Parathyroid adenoma (tissue), 2 donors: ENCODE results near the gene TEP1.

ENCODE experiments used
- H2AFZ ChIP-seq: fragments of 300-600 bp; sonication (generic); one replicate; pipeline ENCODE4 v1.7.0; 2017; ENCODE audit warnings: antibody characterized with exemption, mild to moderate bottlenecking
- H3K27ac ChIP-seq: fragments of 300-600 bp; sonication (generic); one replicate; pipeline ENCODE4 v1.7.0; 2017
- H3K27me3 ChIP-seq: fragments of 300-600 bp; sonication (generic); one replicate; pipeline ENCODE4 v1.7.0; 2017; ENCODE audit warnings: low read length; ENCODE audit not compliant: control insufficient read depth, insufficient read depth
- H3K36me3 ChIP-seq: fragments of 300-600 bp; sonication (generic); one replicate; pipeline ENCODE4 v1.7.0; 2017; ENCODE audit warnings: low read length; ENCODE audit not compliant: control insufficient read depth, insufficient read depth
- H3K4me1 ChIP-seq: fragments of 300-600 bp; sonication (generic); one replicate; pipeline ENCODE4 v1.7.0; 2017; ENCODE audit warnings: control low read depth
- H3K4me2 ChIP-seq: fragments of 300-600 bp; sonication (generic); one replicate; pipeline ENCODE4 v1.7.0; 2017; ENCODE audit warnings: low read length
- H3K4me3 ChIP-seq: fragments of 300-600 bp; sonication (generic); one replicate; pipeline ENCODE4 v1.7.0; 2017; ENCODE audit warnings: low read depth, low read length
- H3K79me2 ChIP-seq: fragments of 300-600 bp; sonication (generic); one replicate; pipeline ENCODE4 v1.7.0; 2017; ENCODE audit warnings: control low read depth
- H3K9ac ChIP-seq: fragments of 300-600 bp; sonication (generic); one replicate; pipeline ENCODE4 v1.7.0; 2017; ENCODE audit warnings: mild to moderate bottlenecking
- H3K9me3 ChIP-seq: fragments of 300-600 bp; sonication (generic); one replicate; pipeline ENCODE4 v1.7.0; 2017; ENCODE audit warnings: low read length; ENCODE audit not compliant: control insufficient read depth
- CTCF ChIP-seq: fragments of 300-600 bp; sonication (generic); IDR thresholded peaks from one replicate; pipeline ENCODE4 v1.7.0; 2017; ENCODE audit warnings: antibody characterized with exemption, mild to moderate bottlenecking
- donor health status: primary hyperparathyroidism.

Gene TEP1

GRCh38 chr14:20415782-20416206 is 2.5 kb upstream of the TEP1 start:
- Histone ChIP-seq H2AFZ (peak overlapping the region; percentile 61), H3K4me1 (peaks cover 25% of the 10 kb centered on the region)

GRCh38 chr14:20413744-20414082 is 412 bp upstream of the TEP1 start:
- peaks cover 20% of the 10 kb centered on the region for H3K4me1 ChIP-seq

More at GRCh38 chr14:20415782-20416206, 2.5 kb upstream of the TEP1 start:
- peak; percentile 71 for TF ChIP-seq CTCF
- no peaks in the 10 kb centered on the region for H3K27me3 ChIP-seq
- H3K79me2 ChIP-seq: no peaks in the 10 kb centered on the region
- H3K36me3 ChIP-seq: no peaks in the 10 kb centered on the region
- no peak overlapping the region for H3K27ac ChIP-seq
- no peak overlapping the region for H3K4me3 ChIP-seq
- no peak overlapping the region for H3K9ac ChIP-seq
- no peaks in the 10 kb centered on the region for H3K9me3 ChIP-seq
- no peak overlapping the region for H3K4me2 ChIP-seq

GRCh38 chr14:20412411-20412810 is 890 bp downstream of the TEP1 start:
- peaks cover 7% of the 10 kb centered on the region for H3K4me1 ChIP-seq
- no peak for TF ChIP-seq CTCF
- no peak overlapping the region for H3K9ac ChIP-seq

More at GRCh38 chr14:20413744-20414082, 412 bp upstream of the TEP1 start:
- Histone ChIP-seq H3K79me2 (no peaks in the 10 kb centered on the region), H3K27ac (peak overlapping the region; percentile 98), H3K4me2 (peak overlapping the region; percentile 84), H3K36me3 (no peaks in the 10 kb centered on the region), H3K4me3 (peak overlapping the region; percentile 94), H3K27me3 (no peaks in the 10 kb centered on the region), H3K9ac (peak overlapping the region; percentile 84), H2AFZ (peak overlapping the region; percentile 95), H3K9me3 (no peaks in the 10 kb centered on the region)
- TF ChIP-seq CTCF: no peak

GRCh38 chr14:20409226-20409625 is 4.1 kb downstream of the TEP1 start:
- H3K9ac ChIP-seq: no peak overlapping the region
- H3K4me2 ChIP-seq: no peak overlapping the region
- no peak overlapping the region for H3K4me3 ChIP-seq
- no peaks in the 10 kb centered on the region for H3K36me3 ChIP-seq
- no peak for TF ChIP-seq CTCF
- H3K4me1 ChIP-seq: peaks cover 6% of the 10 kb centered on the region
- H3K9me3 ChIP-seq: no peaks in the 10 kb centered on the region
- no peaks in the 10 kb centered on the region for H3K27me3 ChIP-seq
- no peak overlapping the region for H2AFZ ChIP-seq
- H3K79me2 ChIP-seq: no peaks in the 10 kb centered on the region
- H3K27ac ChIP-seq: no peak overlapping the region

More at GRCh38 chr14:20412411-20412810, 890 bp downstream of the TEP1 start:
- H3K79me2 ChIP-seq: no peaks in the 10 kb centered on the region
- H3K27me3 ChIP-seq: no peaks in the 10 kb centered on the region
- no peaks in the 10 kb centered on the region for H3K9me3 ChIP-seq
- peak overlapping the region; percentile 84 for H3K4me2 ChIP-seq
- H3K4me3 ChIP-seq: peak overlapping the region; percentile 94
- H3K36me3 ChIP-seq: no peaks in the 10 kb centered on the region
- H3K27ac ChIP-seq: peak overlapping the region; percentile 98
- peak overlapping the region; percentile 95 for H2AFZ ChIP-seq

GRCh38 chr14:20403521-20403920 is 9.8 kb downstream of the TEP1 start:
- Histone ChIP-seq H3K36me3 (no peaks in the 10 kb centered on the region), H3K79me2 (no peaks in the 10 kb centered on the region), H3K27ac (no peak overlapping the region), H2AFZ (no peak overlapping the region), H3K4me1 (no peaks in the 10 kb centered on the region), H3K4me3 (no peak overlapping the region), H3K27me3 (no peaks in the 10 kb centered on the region), H3K9ac (no peak overlapping the region), H3K9me3 (no peaks in the 10 kb centered on the region), H3K4me2 (no peak overlapping the region)
- TF ChIP-seq CTCF: no peak
